Small intestine (tissue), 7 donors: ENCODE data around the gene SPTB. TPM values are rescaled to one million over a fixed set of nuclear protein-coding genes. Genes with fewer than 3 reads are reported as not detected.

ENCODE experiments used
- DNase-seq, 2 donors: peaks; one replicate each; pipeline versions ENCODE4 v3.0.0 to v3.0.0-alpha.2; 2013
- FAIRE-seq: peaks from 2 replicates; lab custom pipeline; 2012; peaks lifted over from hg19 to GRCh38; lab: Jason Lieb, UNC
- H3K27ac ChIP-seq, 3 donors: one replicate each; pipeline ENCODE4 v1.5.1; 2013; ENCODE audit warnings: low read length in 2 of 3, mild to moderate bottlenecking in 2 of 3, control low read depth in 1 of 3, inconsistent platforms in 1 of 3, low read depth in 1 of 3, moderate library complexity in 1 of 3
- H3K27me3 ChIP-seq, 3 donors: one replicate each; pipeline ENCODE4 v1.6.1; 2013; ENCODE audit warnings: low read length in 3 of 3, inconsistent platforms in 1 of 3; ENCODE audit not compliant: control insufficient read depth in 3 of 3, insufficient read depth in 3 of 3
- H3K36me3 ChIP-seq, 3 donors: one replicate each; pipeline ENCODE4 v1.6.1; 2013; ENCODE audit warnings: low read length in 3 of 3, inconsistent platforms in 1 of 3, low read depth in 1 of 3, mild to moderate bottlenecking in 1 of 3, moderate library complexity in 1 of 3; ENCODE audit not compliant: control insufficient read depth in 3 of 3, insufficient read depth in 2 of 3
- H3K4me1 ChIP-seq, 3 donors: one replicate each; pipeline ENCODE4 v1.6.1; 2013; ENCODE audit warnings: low read length in 2 of 3, inconsistent platforms in 1 of 3, low read depth in 1 of 3, mild to moderate bottlenecking in 1 of 3, moderate library complexity in 1 of 3; ENCODE audit not compliant: control insufficient read depth in 3 of 3, insufficient read depth in 2 of 3
- H3K4me3 ChIP-seq, 3 donors: one replicate each; pipeline ENCODE4 v1.5.1; 2013; ENCODE audit warnings: low read length in 3 of 3, control low read depth in 1 of 3, inconsistent platforms in 1 of 3, low read depth in 1 of 3, mild to moderate bottlenecking in 1 of 3, moderate library complexity in 1 of 3
- H3K9me3 ChIP-seq, 2 donors: one replicate each; pipeline ENCODE4 v1.6.1; 2013; ENCODE audit warnings: low read depth in 1 of 2, low read length in 1 of 2; ENCODE audit not compliant: control insufficient read depth in 2 of 2, insufficient read depth in 1 of 2
- WGBS, 3 donors: extraction: QIAGEN DNeasy Blood & Tissue Kit; methylation state at CpG; one replicate each; pipeline ENCODE4 v1.1.7; 2013; 5-methylcytosine and 5-hydroxymethylcytosine counted together
- polyA plus RNA-seq, 4 donors: library from polyadenylated mRNA; stranded (reverse) in 3 of 4; unstranded in 1 of 4; fragments of 200-250 nt in 3 of 4; fragments of 120-200 nt in 1 of 4; gene quantifications; one replicate each; pipeline versions ENCODE4 v1.2.1 to v1.2.3, GENCODE V29; 2013
- donor health status: healthy with polysubstance abuse.
- donor health status: control.
- donor health status: control.
- donor health status: Bipolar disorder and iron deficiency.
- donor health status: healthy.

The SPTB gene
- polyA plus RNA-seq, 4 donors, result under 0.01 to 1.2 (median 0.66) TPM

GRCh38 chr14:64906022-64906421, 26.3 kb upstream of the SPTB start:
- FAIRE-seq, result no peak

GRCh38 chr14:64899958-64900357, 20.3 kb upstream of the SPTB start:
- WGBS, 3 donors, result 28 to 56% (median 43%) methylated on average over 1 of the region's 1 CpG
- no peaks in the 10 kb centered on the region for H3K9me3 ChIP-seq
- no peak for FAIRE-seq

More at GRCh38 chr14:64906022-64906421, 26.3 kb upstream of the SPTB start:
- H3K27ac ChIP-seq, result no peak overlapping the region
- H3K36me3 ChIP-seq, result no peaks in the 10 kb centered on the region
- no peaks in the 10 kb centered on the region for H3K9me3 ChIP-seq
- no peak overlapping the region for H3K4me3 ChIP-seq
- no peaks in the 10 kb centered on the region for H3K4me1 ChIP-seq
- peaks cover 0 to 1% (median 0%) of the 10 kb centered on the region in 3 donors for H3K27me3 ChIP-seq
- 69 to 75% (median 71%) methylated on average over 6 of the region's 6 CpGs for WGBS, 3 donors
- no peak for DNase-seq

GRCh38 chr14:64891839-64892375, 12.2 kb upstream of the SPTB start:
- FAIRE-seq (no peak), DNase-seq (peak; percentile 70 to 72)
- Histone ChIP-seq H3K4me1 (no peaks in the 10 kb centered on the region), H3K27me3 (no peaks in the 10 kb centered on the region), H3K9me3 (no peaks in the 10 kb centered on the region), H3K27ac (no peak overlapping the region), H3K36me3 (no peaks in the 10 kb centered on the region), H3K4me3 (no peak overlapping the region)
- 45 to 47% (median 45%) methylated on average over 2 of the region's 2 CpGs for WGBS, 3 donors

More at GRCh38 chr14:64899958-64900357, 20.3 kb upstream of the SPTB start:
- Histone ChIP-seq H3K36me3 (no peaks in the 10 kb centered on the region), H3K27ac (no peak overlapping the region), H3K27me3 (peaks cover 0 to 4% (median 3%) of the 10 kb centered on the region in 3 donors), H3K4me1 (no peaks in the 10 kb centered on the region), H3K4me3 (no peak overlapping the region)
- DNase-seq, result no peak

- no peak for DNase-seq
- no peaks in the 10 kb centered on the region for H3K4me1 ChIP-seq
- no peak for FAIRE-seq
- no peaks in the 10 kb centered on the region for H3K36me3 ChIP-seq
- 78 to 88% (median 84%) methylated on average over 4 of the region's 4 CpGs for WGBS, 3 donors
- H3K27ac ChIP-seq, result no peak overlapping the region
- no peak overlapping the region for H3K4me3 ChIP-seq
- no peaks in the 10 kb centered on the region for H3K27me3 ChIP-seq
- H3K9me3 ChIP-seq, result no peaks in the 10 kb centered on the region
These were observed 11.6 kb upstream of the SPTB start for GRCh38 chr14:64891173-64891838.

- Histone ChIP-seq H3K4me1 (no peaks in the 10 kb centered on the region), H3K27me3 (peaks cover 0 to under 1% (median 0%) of the 10 kb centered on the region in 3 donors), H3K36me3 (no peaks in the 10 kb centered on the region), H3K4me3 (no peak overlapping the region), H3K27ac (no peak overlapping the region), H3K9me3 (no peaks in the 10 kb centered on the region)
- FAIRE-seq, result no peak
- DNase-seq, result no peak
- WGBS, 3 donors, result 83 to 89% (median 88%) methylated on average over 6 of the region's 6 CpGs
These were observed 9.6 kb upstream of the SPTB start for GRCh38 chr14:64889352-64889751.

GRCh38 chr14:64885559-64885958, 5.9 kb upstream of the SPTB start:
- no peak for FAIRE-seq

GRCh38 chr14:64880221-64881121, 764 bp upstream of the SPTB start:
- peaks cover 0 to 3% (median 0%) of the 10 kb centered on the region in 3 donors for H3K4me1 ChIP-seq
- H3K36me3 ChIP-seq, result no peaks in the 10 kb centered on the region
- DNase-seq (peak; percentile 18 to 67), FAIRE-seq (no peak)
- no peak overlapping the region for H3K27ac ChIP-seq
- no peaks in the 10 kb centered on the region for H3K9me3 ChIP-seq
- peak overlapping the region; percentile 46 to 56 (median 51) for H3K4me3 ChIP-seq
- H3K27me3 ChIP-seq, result peaks cover 0 to 50% (median 16%) of the 10 kb centered on the region in 3 donors
- WGBS, 3 donors, result 1 to 3% (median 2%) methylated on average over 48 to 49 of the region's 49 CpGs

More at GRCh38 chr14:64885559-64885958, 5.9 kb upstream of the SPTB start:
- DNase-seq, result no peak
- Histone ChIP-seq H3K27me3 (peaks cover 0 to 19% (median 0%) of the 10 kb centered on the region in 3 donors), H3K4me1 (no peaks in the 10 kb centered on the region), H3K27ac (no peak overlapping the region), H3K9me3 (no peaks in the 10 kb centered on the region), H3K4me3 (no peak overlapping the region), H3K36me3 (no peaks in the 10 kb centered on the region)
- WGBS, 3 donors, result 95 to 97% (median 96%) methylated on average over 2 of the region's 2 CpGs
